PC-3 (cell line): ENCODE data around the gene MAML2. TPM values are rescaled to one million over a fixed set of nuclear protein-coding genes. Genes with fewer than 3 reads are reported as not detected.
A peak's percentile ranks its signal among the peaks of the same experiment; 100 is the strongest.

ENCODE experiments used
- ATAC-seq: fragments of 200-7000 bp; cut with Tn5 transposase; 2 replicates; pipeline ENCODE4 v1.9.1; 2020; ENCODE audit warnings: mild to moderate bottlenecking, moderate library complexity
- BruUV-seq: library from RNA; stranded (reverse); fragments of 400-500 nt; replicated peaks from 2 replicates; lab custom pipeline; 2021; lab: Mats Ljungman, UMichigan
- CTCF ChIA-PET: fragments of 300-600 bp; sonication (Branson Sonifier 250); formaldehyde crosslinking; loops from one replicate; lab custom pipeline; 2022; ENCODE audit warnings: antibody characterized with exemption; lab: Charles Lee
- POLR2A ChIA-PET: fragments of 300-600 bp; sonication (Branson Sonifier 250); formaldehyde crosslinking; loops from one replicate; lab custom pipeline; 2022; ENCODE audit warnings: antibody characterized with exemption; ENCODE audit not compliant: unreplicated experiment; lab: Charles Lee
- DNase-seq: peaks from one replicate; pipeline ENCODE4 v3.0.0-alpha.2; 2015
- H2AFZ ChIP-seq: fragments of 300-600 bp; sonication (generic); 2 replicates; pipeline ENCODE4 v1.6.0; 2016; ENCODE audit warnings: antibody characterized with exemption, low read length
- H3F3A ChIP-seq: fragments of 300-600 bp; sonication (generic); one replicate; pipeline ENCODE4 v1.6.0; 2017; ENCODE audit warnings: antibody characterized with exemption, low read length, control low read depth, mild to moderate bottlenecking; ENCODE audit not compliant: unreplicated experiment
- H3K27ac ChIP-seq: fragments of 300-600 bp; sonication (generic); 2 replicates; pipeline ENCODE4 v1.5.1; 2016; ENCODE audit warnings: mild to moderate bottlenecking, low read length
- H3K27me3 ChIP-seq: fragments of 300-600 bp; sonication (generic); 2 replicates; pipeline ENCODE4 v1.6.1; 2016; ENCODE audit warnings: low read length, mixed read lengths
- H3K36me3 ChIP-seq: fragments of 300-600 bp; sonication (generic); 2 replicates; pipeline ENCODE4 v1.6.1; 2016; ENCODE audit warnings: low read depth, mixed run types, low read length, mixed read lengths
- H3K4me1 ChIP-seq: fragments of 300-600 bp; sonication (generic); 2 replicates; pipeline ENCODE4 v1.5.1; 2016; ENCODE audit warnings: low read length; ENCODE audit not compliant: insufficient read depth
- H3K4me2 ChIP-seq: fragments of 300-600 bp; sonication (generic); 2 replicates; pipeline ENCODE4 v1.6.0; 2016; ENCODE audit warnings: low read length
- H3K4me3 ChIP-seq: fragments of 300-600 bp; sonication (generic); 2 replicates; pipeline ENCODE4 v1.5.1; 2016; ENCODE audit warnings: mild to moderate bottlenecking, low read length, mixed read lengths
- H3K79me2 ChIP-seq: fragments of 300-600 bp; sonication (generic); 2 replicates; pipeline ENCODE4 v1.6.1; 2017; ENCODE audit warnings: low read length, mixed read lengths
- H3K9ac ChIP-seq: fragments of 300-600 bp; sonication (generic); 2 replicates; pipeline ENCODE4 v1.6.0; 2016; ENCODE audit warnings: mild to moderate bottlenecking, low read length
- H3K9me2 ChIP-seq: fragments of 300-600 bp; sonication (generic); replicated peaks from 2 replicates; pipeline ENCODE4 v1.6.1; 2016; ENCODE audit warnings: mixed run types, low read length, mixed read lengths
- H3K9me3 ChIP-seq: fragments of 300-600 bp; sonication (generic); 2 replicates; pipeline ENCODE4 v1.6.1; 2016; ENCODE audit warnings: low read length, mixed read lengths
- H4K20me1 ChIP-seq: fragments of 300-600 bp; sonication (generic); 2 replicates; pipeline ENCODE4 v1.6.1; 2016; ENCODE audit warnings: low read length, mixed read lengths
- EZH2 ChIP-seq: fragments of 300-600 bp; sonication (generic); IDR thresholded peaks from one replicate; pipeline ENCODE4 v1.6.1; 2017; ENCODE audit warnings: antibody characterized with exemption, mild to moderate bottlenecking, low read length; ENCODE audit not compliant: unreplicated experiment
- EZH2phosphoT487 ChIP-seq: fragments of 300-600 bp; sonication (generic); IDR thresholded peaks from 2 replicates; pipeline ENCODE4 v1.6.1; 2018; ENCODE audit warnings: mild to moderate bottlenecking, antibody characterized with exemption, low read length, borderline replicate concordance
- intact Hi-C: fragments of 100-400 bp; cut with micrococcal nuclease; formaldehyde crosslinking; loops from 2 replicates; pipeline ENCODE4 v1.9.0; 2023
- total RNA-seq: library from RNA; depleted of rRNA; stranded (reverse); fragments of >200 nt; gene quantifications from 2 replicates; pipeline ENCODE4 v1.2.3, GENCODE V29; 2014
- TF ChIP-seq, protein P1 (sequence below): fragments of 300-600 bp; sonication (generic); conservative IDR thresholded peaks from 2 replicates; pipeline ENCODE4 v1.5.1; 2017; ENCODE audit warnings: antibody characterized with exemption, low read depth, mild to moderate bottlenecking, low read length

The MAML2 gene
- total RNA-seq, 1 experiment from 2014 or later = 10.9 TPM

DNA sequence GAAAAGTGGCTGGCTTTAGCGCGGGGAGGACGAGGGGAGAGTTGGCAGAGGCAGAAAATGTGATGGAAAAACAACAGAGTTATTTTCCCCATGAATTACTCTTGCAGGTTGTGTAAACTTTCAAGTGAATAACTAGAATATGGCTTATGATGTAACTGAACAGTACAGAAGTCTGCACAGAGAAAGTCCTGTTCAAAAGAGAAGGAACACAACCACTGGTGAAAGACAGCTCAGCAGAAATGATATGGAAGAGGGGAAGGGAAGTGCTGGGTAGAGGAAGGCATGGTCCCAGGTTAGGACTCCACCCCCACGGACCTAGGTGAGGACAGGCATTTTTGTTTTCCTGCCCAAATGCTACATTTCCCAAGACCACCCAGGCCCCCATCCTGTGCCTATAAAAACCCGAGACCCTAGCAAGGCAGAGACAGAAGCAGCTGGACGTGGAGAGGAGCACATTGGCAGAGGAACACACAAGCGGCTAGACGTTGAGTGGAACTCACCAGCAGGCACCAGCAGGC lies 77.7 kb downstream of the MAML2 start:
- DNase-seq (no peak), ATAC-seq (no peak)
- Histone ChIP-seq H3K4me1 (peaks cover 34% of the 10 kb centered on the region), H2AFZ (no peak overlapping the region), H3K4me3 (no peak overlapping the region), H3K9me2 (no peaks in the 10 kb centered on the region), H3F3A (peaks cover 4% of the 10 kb centered on the region), H3K27ac (no peak overlapping the region), H3K4me2 (no peak overlapping the region), H3K9ac (no peak overlapping the region), H4K20me1 (no peaks in the 10 kb centered on the region), H3K9me3 (no peaks in the 10 kb centered on the region), H3K27me3 (no peaks in the 10 kb centered on the region), H3K79me2 (0 out of 2 replicates have a peak, but pooled peaks cover 8% of the 10 kb centered on the region), H3K36me3 (no peaks in the 10 kb centered on the region)
- POLR2A ChIA-PET = no interaction called here
- no TSS peak for BruUV-seq
- intact Hi-C loops = no loop called here
- TF ChIP-seq EZH2 (no peak), EZH2phosphoT487 (no peak)
- TF ChIP-seq, protein P1, sequence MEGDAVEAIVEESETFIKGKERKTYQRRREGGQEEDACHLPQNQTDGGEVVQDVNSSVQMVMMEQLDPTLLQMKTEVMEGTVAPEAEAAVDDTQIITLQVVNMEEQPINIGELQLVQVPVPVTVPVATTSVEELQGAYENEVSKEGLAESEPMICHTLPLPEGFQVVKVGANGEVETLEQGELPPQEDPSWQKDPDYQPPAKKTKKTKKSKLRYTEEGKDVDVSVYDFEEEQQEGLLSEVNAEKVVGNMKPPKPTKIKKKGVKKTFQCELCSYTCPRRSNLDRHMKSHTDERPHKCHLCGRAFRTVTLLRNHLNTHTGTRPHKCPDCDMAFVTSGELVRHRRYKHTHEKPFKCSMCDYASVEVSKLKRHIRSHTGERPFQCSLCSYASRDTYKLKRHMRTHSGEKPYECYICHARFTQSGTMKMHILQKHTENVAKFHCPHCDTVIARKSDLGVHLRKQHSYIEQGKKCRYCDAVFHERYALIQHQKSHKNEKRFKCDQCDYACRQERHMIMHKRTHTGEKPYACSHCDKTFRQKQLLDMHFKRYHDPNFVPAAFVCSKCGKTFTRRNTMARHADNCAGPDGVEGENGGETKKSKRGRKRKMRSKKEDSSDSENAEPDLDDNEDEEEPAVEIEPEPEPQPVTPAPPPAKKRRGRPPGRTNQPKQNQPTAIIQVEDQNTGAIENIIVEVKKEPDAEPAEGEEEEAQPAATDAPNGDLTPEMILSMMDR = no peak
- CTCF ChIA-PET = no interaction called here

DNA sequence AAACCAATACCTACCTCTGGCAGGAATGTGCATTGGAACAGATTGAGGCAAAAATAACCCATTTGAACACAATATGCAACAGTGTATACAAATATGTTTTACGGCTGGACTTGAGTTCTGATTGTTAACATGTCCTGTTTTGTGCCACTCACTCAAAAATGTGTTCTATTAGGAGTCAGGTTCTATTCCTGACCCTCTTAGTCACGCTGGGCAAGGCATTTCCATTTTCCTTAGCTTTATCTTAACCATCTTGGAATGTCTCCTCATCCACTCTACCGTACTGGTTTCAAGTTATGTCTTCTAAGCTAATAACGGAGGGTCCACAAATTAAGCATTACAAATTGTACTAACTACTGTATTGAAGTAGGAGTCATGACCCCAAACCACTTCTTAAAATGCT lies 78.6 kb downstream of the MAML2 start:
- H3K79me2 ChIP-seq = 0 out of 2 replicates have a peak, but pooled peaks cover 8% of the 10 kb centered on the region
- H3K27ac ChIP-seq = no peak overlapping the region
- H3K9ac ChIP-seq = no peak overlapping the region
- H3K4me3 ChIP-seq = no peak overlapping the region
- H3K9me2 ChIP-seq = no peaks in the 10 kb centered on the region
- no peaks in the 10 kb centered on the region for H3K9me3 ChIP-seq
- H2AFZ ChIP-seq = no peak overlapping the region
- intact Hi-C loops = loop anchor here (5.0 kb wide), 2 partner anchors 48 to 52 kb away; no protein-coding TSS in a partner anchor
- H4K20me1 ChIP-seq = no peaks in the 10 kb centered on the region
- TF ChIP-seq EZH2 = no peak
- DNase-seq = no peak
- no peak overlapping the region for H3K4me2 ChIP-seq
- POLR2A ChIA-PET = no interaction called here
- CTCF ChIA-PET = no interaction called here
- no peak for ATAC-seq
- no peaks in the 10 kb centered on the region for H3K27me3 ChIP-seq
- H3F3A ChIP-seq = peaks cover 10% of the 10 kb centered on the region
- peaks cover 43% of the 10 kb centered on the region for H3K4me1 ChIP-seq
- no TSS peak for BruUV-seq
- no peaks in the 10 kb centered on the region for H3K36me3 ChIP-seq

DNA sequence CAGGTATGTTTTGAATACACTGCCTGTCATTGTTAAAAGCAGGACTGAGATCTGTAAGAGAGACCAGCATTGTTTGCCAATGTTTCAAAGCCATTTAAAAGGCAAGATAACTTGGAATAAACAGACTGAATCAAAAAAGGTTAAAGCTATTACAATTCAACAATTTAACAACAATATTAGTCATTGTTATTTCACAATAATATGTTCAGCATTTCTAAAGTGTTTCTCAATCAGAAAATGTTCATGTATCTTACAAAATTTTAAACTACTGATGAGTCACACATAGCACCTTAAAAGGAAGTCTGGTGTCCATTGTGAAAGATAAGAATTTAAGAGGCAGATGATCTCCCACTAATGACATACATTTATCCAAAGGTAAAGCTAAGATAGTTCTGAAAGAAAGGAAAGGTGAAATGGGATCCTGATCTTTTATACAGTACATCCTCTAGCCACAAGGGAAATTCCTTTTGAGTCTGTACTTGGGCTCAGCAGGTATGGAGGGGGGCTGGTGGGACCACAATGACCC lies 79.7 kb downstream of the MAML2 start:
- H3K27me3 ChIP-seq = no peaks in the 10 kb centered on the region
- BruUV-seq = no TSS peak
- peak overlapping the region; percentile 49 for H3K4me2 ChIP-seq
- DNase-seq (peak; percentile 89), ATAC-seq (peak; percentile 12)
- no peaks in the 10 kb centered on the region for H3K9me3 ChIP-seq
- no peak overlapping the region for H2AFZ ChIP-seq
- H3K4me1 ChIP-seq = peaks cover 54% of the 10 kb centered on the region
- peak overlapping the region; percentile 25 for H3K27ac ChIP-seq
- CTCF ChIA-PET = interaction anchor here (1.0 kb wide), 1 partner anchor 78 kb away, joined by 3 read pairs; no protein-coding TSS in a partner anchor
- no peak overlapping the region for H3K4me3 ChIP-seq
- TF ChIP-seq EZH2phosphoT487 (no peak), EZH2 (no peak)
- TF ChIP-seq, protein P1 = no peak
- no peaks in the 10 kb centered on the region for H4K20me1 ChIP-seq
- H3K36me3 ChIP-seq = no peaks in the 10 kb centered on the region
- H3F3A ChIP-seq = peaks cover 15% of the 10 kb centered on the region
- POLR2A ChIA-PET = interaction anchor here (0.6 to 0.7 kb wide), 3 partner anchors 39 to 473 kb away, joined by 3 to 4 read pairs (median 3); partner anchors contain the start of gene CEP57
- intact Hi-C loops = loop anchor here (5.0 kb wide), 2 partner anchors 49 to 51 kb away; no protein-coding TSS in a partner anchor
- no peaks in the 10 kb centered on the region for H3K9me2 ChIP-seq
- H3K9ac ChIP-seq = no peak overlapping the region
- H3K79me2 ChIP-seq = 0 out of 2 replicates have a peak, but pooled peaks cover 8% of the 10 kb centered on the region
